SU-DHL-6 (cell line): ENCODE data around the gene SUSD4.

Experiments used
- CTCF ChIP-seq: fragments of 200-600 bp; sonication (generic); IDR thresholded peaks from one replicate; pipeline ENCODE4 v1.5.1; 2017; ENCODE audit warnings: antibody characterized with exemption, mild to moderate bottlenecking, low read length, moderate library complexity; ENCODE audit not compliant: insufficient read depth, poor library complexity, severe bottlenecking
- EZH2phosphoT487 ChIP-seq: fragments of 200-600 bp; sonication (generic), shearing (Covaris generic); conservative IDR thresholded peaks from 2 replicates; pipeline ENCODE4 v1.6.1; 2018; ENCODE audit warnings: mild to moderate bottlenecking, antibody characterized with exemption, low read length, moderate library complexity, mixed read lengths

GRCh38 chr1:223175633-223176032 is 188.3 kb downstream of the SUSD4 start:
- TF ChIP-seq CTCF (no peak), EZH2phosphoT487 (no peak)
